Right lobe of liver (tissue), 6 donors: ENCODE measurements around the gene KCNH2. TPM values are rescaled to one million over a fixed set of nuclear protein-coding genes. Genes with fewer than 3 reads are reported as not detected.

Experiments
- ATAC-seq, 4 donors: fragments of 200-7000 bp; cut with Tn5 transposase; one replicate each; pipeline ENCODE4 v1.9.1; 2020; ENCODE audit warnings: mild to moderate bottlenecking in 4 of 4, moderate library complexity in 4 of 4
- DNase-seq, 3 donors: peaks; one replicate each; pipeline ENCODE4 v3.0.0-alpha.2; 2020
- H3K27ac ChIP-seq, 3 donors: fragments of 200-600 bp; one replicate each; pipeline ENCODE4 v1.8.0; 2022
- H3K27me3 ChIP-seq, 2 donors: fragments of 200-600 bp; one replicate each; pipeline ENCODE4 v1.8.0; 2022
- H3K36me3 ChIP-seq, 4 donors: fragments of 200-600 bp; sonication (generic) in 1 of 4; one replicate each; pipeline versions ENCODE4 v1.5.1 to v1.8.0; 2017 to 2022; ENCODE audit warnings: control low read depth in 1 of 4
- H3K4me1 ChIP-seq, 4 donors: fragments of 200-600 bp; sonication (generic) in 1 of 4; one replicate each; pipeline versions ENCODE4 v1.5.1 to v1.8.0; 2017 to 2022; ENCODE audit warnings: control low read depth in 1 of 4
- H3K4me3 ChIP-seq, 3 donors: fragments of 200-600 bp; one replicate each; pipeline ENCODE4 v1.8.0; 2022
- H3K9me3 ChIP-seq, 4 donors: fragments of 200-600 bp; sonication (generic) in 1 of 4; one replicate each; pipeline versions ENCODE4 v1.5.1 to v1.8.0; 2017 to 2022; ENCODE audit warnings: control low read depth in 1 of 4
- CTCF ChIP-seq, 4 donors: fragments of 200-600 bp in 3 of 4; fragments of 450-650 bp in 1 of 4; IDR thresholded peaks; one replicate each; pipeline versions ENCODE4 v1.5.1 to v1.8.0; 2016 to 2022; ENCODE audit warnings: antibody characterized with exemption in 4 of 4, mild to moderate bottlenecking in 2 of 4
- POLR2A ChIP-seq: fragments of 450-650 bp; IDR thresholded peaks from one replicate; pipeline ENCODE4 v1.6.1; 2017; ENCODE audit warnings: antibody characterized with exemption, mild to moderate bottlenecking
- WGBS: methylation state at CpG from one replicate; pipeline ENCODE4 v1.1.6; 2018; ENCODE audit warnings: low coverage, low lambda C conversion rate; ENCODE audit not compliant: insufficient coverage; ENCODE audit errors: missing lambda C conversion rate; 5-methylcytosine and 5-hydroxymethylcytosine counted together
- intact Hi-C, 2 donors: fragments of 100-400 bp; cut with DNase I; formaldehyde crosslinking; loops; one replicate each; pipeline versions ENCODE4 v1.11.2 to v1.14.1; 2022
- total RNA-seq, 6 experiments: library from RNA; depleted of rRNA in 2 of 6; stranded (reverse); fragments of >200 nt in 2 of 6; fragmentation: NEBNext Ultra II Directional in 3 of 6; extraction: Animal tissue kit (Norgen Biotek cat#: 25700) in 3 of 6; gene quantifications; one replicate each; pipeline versions ENCODE4 v1.1.0 to v1.2.4, GENCODE V29; 2016 to 2023
- donor health status: DM: no; HTN: yes; CAD: no.
- donor health status: DM: no; HTN: no; CAD: no.
- donor health status: DM: no; HTN: no; CAD: no.
- donor health status: DM: no; HTN: yes; CAD: no.
- donor health status: DM: no; HTN: yes; CAD: no.

KCNH2 gene
- total RNA-seq, 6 experiments from 2014 or later = 0.11 to 0.69 (median 0.18) TPM; not detected in 1

DNA sequence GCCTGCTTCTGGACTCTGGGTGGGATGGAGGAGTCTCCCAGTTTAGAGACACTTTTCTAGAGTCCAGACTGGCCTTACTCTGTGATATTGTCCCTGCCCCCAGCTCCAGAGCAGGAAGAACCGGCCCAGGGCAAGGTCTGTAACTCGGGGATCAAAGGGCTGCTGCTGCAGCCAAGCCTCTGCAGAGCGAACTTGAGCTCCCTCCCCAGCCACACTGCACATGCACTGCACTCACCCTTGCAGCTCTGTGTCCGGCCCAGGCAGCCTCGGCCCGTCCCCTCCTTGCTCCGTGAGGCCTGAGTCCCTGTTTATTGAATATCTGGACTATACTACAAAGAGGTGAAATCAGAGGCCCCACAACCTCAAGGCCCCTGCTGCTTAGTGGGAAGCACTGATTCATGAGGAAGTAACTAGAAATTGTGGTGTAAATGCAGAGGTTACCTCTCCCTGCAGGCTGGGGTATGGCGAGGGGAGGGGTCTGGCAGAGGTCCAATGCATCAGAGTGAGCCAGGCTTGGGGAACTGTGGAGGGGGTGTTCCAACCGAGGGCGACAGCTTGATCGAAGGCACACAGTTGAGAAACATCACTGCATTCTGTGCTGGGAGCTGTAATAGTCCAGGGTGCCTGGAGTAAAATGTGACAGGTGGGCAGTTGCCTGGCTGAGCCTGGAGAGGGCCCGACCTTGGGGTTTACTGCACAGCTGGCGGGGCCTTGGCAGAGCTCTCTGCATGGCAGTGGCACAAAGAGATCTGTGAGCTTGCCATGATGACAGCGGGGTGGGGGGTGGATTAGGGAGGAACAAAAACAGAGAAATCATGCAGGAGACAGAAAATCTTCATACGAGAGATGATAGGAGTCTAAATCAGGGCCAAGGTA, 76.7 kb downstream of the KCNH2 start:
- ATAC-seq (peak; percentile 44 to 92 (median 66)), DNase-seq (peak; percentile 37 to 76 (median 62))
- no peak overlapping the region for H3K4me3 ChIP-seq
- H3K27ac ChIP-seq = no peak overlapping the region
- intact Hi-C loops = no loop called here
- TF ChIP-seq CTCF (IDR thresholded peaks at IDR 0.05) = no peak
- no peak for TF ChIP-seq POLR2A
- H3K9me3 ChIP-seq = no peaks in the 10 kb centered on the region
- peaks cover 0 to 11% (median 0%) of the 10 kb centered on the region in 4 donors for H3K4me1 ChIP-seq
- 67% methylated on average over 12 of the region's 15 CpGs for WGBS
- no peaks in the 10 kb centered on the region for H3K36me3 ChIP-seq
- no peaks in the 10 kb centered on the region for H3K27me3 ChIP-seq

GRCh38 chr7:150900675-150901074, 77.4 kb downstream of the KCNH2 start:
- no peaks in the 10 kb centered on the region for H3K27me3 ChIP-seq
- H3K9me3 ChIP-seq = no peaks in the 10 kb centered on the region
- TF ChIP-seq POLR2A (no peak), CTCF (IDR thresholded peaks at IDR 0.05) (no peak)
- H3K4me3 ChIP-seq = no peak overlapping the region
- 72% methylated on average over 8 of the region's 8 CpGs for WGBS
- H3K27ac ChIP-seq = no peak overlapping the region
- ATAC-seq = peak in 1 of 4 donors; percentile 8
- intact Hi-C loops = no loop called here
- peak in 1 of 3 donors; percentile 33 for DNase-seq
- no peaks in the 10 kb centered on the region for H3K36me3 ChIP-seq
- H3K4me1 ChIP-seq = peaks cover 0 to 11% (median 0%) of the 10 kb centered on the region in 4 donors

DNA sequence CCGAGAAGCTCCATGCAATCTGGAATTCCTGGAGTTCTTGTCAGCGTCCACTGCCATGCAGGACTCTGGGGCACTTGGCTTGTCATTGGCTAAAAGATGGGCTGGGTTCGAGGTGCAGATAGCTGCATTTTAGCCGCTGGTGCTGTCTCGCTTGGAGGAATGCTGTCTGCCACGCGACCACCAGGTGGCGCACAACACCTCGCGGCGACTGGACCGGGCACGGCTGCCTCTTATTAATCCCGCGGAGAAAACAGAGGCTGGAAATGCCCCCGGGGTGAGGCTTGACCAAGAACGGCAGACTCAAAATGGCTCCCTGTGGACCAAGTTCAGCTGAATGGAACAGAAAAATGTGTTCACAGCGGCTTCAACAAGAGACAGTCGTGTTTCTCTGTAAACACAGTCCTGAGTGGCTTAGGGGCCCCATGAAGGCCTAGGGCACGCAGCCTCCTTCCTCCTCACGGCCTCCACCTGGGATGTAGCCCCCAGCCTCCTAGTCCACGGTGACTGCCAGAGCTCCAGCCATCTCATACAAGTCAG, 79.6 kb downstream of the KCNH2 start:
- Histone ChIP-seq H3K36me3 (no peaks in the 10 kb centered on the region), H3K9me3 (no peaks in the 10 kb centered on the region), H3K27me3 (no peaks in the 10 kb centered on the region), H3K4me3 (no peak overlapping the region), H3K4me1 (peaks cover 0 to 11% (median 0%) of the 10 kb centered on the region in 4 donors), H3K27ac (no peak overlapping the region)
- intact Hi-C loops = loop anchor here in 1 of 2 donors (10.0 kb wide), 1 partner anchor 86 kb away; no protein-coding TSS in a partner anchor
- ATAC-seq = peak; percentile 81 to 89 (median 84)
- WGBS = 0% methylated on average over 16 of the region's 22 CpGs
- peak; percentile 77 to 85 (median 79) for DNase-seq
- no peak for TF ChIP-seq POLR2A
- TF ChIP-seq CTCF (IDR thresholded peaks at IDR 0.05) = peak; percentile 88 to 97 (median 94)

DNA sequence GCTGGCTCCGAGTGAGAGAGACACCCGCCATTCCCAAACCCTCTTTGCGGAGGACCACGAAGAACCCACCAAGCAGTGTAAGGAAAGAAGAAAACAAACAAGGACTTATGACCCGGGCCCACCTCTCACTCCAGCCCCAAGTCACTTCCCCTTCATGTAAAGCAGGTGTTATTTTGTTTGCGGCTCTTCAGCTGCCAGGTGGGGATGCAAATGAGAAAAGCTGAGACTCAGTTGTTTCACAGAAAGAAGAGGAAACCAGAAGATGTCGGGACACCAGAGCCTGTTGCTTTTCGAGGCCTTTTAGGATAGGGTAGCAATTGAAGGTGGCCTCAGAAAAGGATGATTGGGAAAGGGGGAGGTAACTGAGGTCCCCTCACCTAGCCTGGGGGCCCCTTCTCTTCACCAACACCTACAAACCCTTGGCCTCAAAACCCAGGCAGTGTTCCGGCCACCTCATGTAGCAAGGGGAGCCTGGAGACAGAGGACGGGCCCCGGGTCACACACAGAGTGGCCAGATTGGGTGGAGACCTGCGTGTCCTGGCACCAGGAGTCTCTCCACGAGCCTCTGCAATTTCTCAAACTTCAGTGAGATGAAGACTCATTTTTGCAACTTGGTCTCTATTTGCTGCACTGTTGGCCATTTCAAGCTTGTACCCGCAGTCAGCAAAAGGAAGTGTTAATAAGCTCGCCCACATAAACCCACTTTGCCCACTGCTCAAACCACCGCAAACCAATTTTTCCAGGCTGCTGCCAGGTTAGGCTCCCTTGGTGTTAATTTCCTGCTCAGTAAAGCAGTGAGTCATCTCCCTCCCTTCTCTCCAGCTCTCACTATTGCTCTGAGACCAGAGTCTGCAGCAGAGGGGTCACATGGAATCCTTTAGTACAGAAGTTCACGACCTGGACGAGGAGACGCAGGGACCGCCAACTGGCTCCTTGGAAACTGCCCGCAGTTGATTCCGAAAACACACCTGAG, 80.3 kb downstream of the KCNH2 start:
- no peaks in the 10 kb centered on the region for H3K9me3 ChIP-seq
- WGBS = 40% methylated on average over 16 of the region's 22 CpGs
- ATAC-seq (no peak), DNase-seq (peak in 1 of 3 donors; percentile 43)
- H3K36me3 ChIP-seq = no peaks in the 10 kb centered on the region
- no peaks in the 10 kb centered on the region for H3K27me3 ChIP-seq
- intact Hi-C loops = loop anchor here in 1 of 2 donors (10.0 kb wide), 1 partner anchor 87 kb away; no protein-coding TSS in a partner anchor
- H3K4me1 ChIP-seq = peaks cover 0 to 11% (median 0%) of the 10 kb centered on the region in 4 donors
- TF ChIP-seq CTCF (IDR thresholded peaks at IDR 0.05) = no peak
- TF ChIP-seq POLR2A = no peak
- H3K4me3 ChIP-seq = no peak overlapping the region
- no peak overlapping the region for H3K27ac ChIP-seq
